Endodermal cell (in vitro differentiated cells): Measurements from ENCODE around the gene PRPSAP2. TPM values are rescaled to one million over a fixed set of nuclear protein-coding genes. Genes with fewer than 3 reads are reported as not detected.

Experiments used
- DNase-seq: peaks from one replicate; pipeline ENCODE4 v3.0.0-alpha.2; 2017
- H3K27ac ChIP-seq: 2 replicates; pipeline ENCODE4 v1.5.1; 2013; ENCODE audit warnings: mild to moderate bottlenecking, low read depth, low read length, moderate library complexity
- H3K27me3 ChIP-seq: 2 replicates; pipeline ENCODE4 v1.6.1; 2013; ENCODE audit warnings: mild to moderate bottlenecking, low read length, moderate library complexity; ENCODE audit not compliant: insufficient read depth, control insufficient read depth, poor library complexity, severe bottlenecking
- H3K36me3 ChIP-seq: 2 replicates; pipeline ENCODE4 v1.7.0; 2013; ENCODE audit warnings: mild to moderate bottlenecking, low read length, moderate library complexity; ENCODE audit not compliant: control insufficient read depth, insufficient read depth
- H3K4me1 ChIP-seq: one replicate; pipeline ENCODE4 v1.7.0; 2013; ENCODE audit warnings: low read length; ENCODE audit not compliant: control insufficient read depth, insufficient read depth
- H3K4me3 ChIP-seq: 2 replicates; pipeline ENCODE4 v1.5.1; 2013; ENCODE audit warnings: mild to moderate bottlenecking, low read length, moderate library complexity
- H3K9ac ChIP-seq: 2 replicates; pipeline ENCODE4 v1.6.1; 2013; ENCODE audit warnings: mild to moderate bottlenecking, low read length, moderate library complexity; ENCODE audit not compliant: poor library complexity, severe bottlenecking; ENCODE audit errors: extremely low read depth
- H3K9me3 ChIP-seq: 2 replicates; pipeline ENCODE4 v1.6.1; 2013; ENCODE audit warnings: mild to moderate bottlenecking, low read length, moderate library complexity; ENCODE audit not compliant: control insufficient read depth
- H3K27ac Mint-ChIP-seq: 2 replicates; pipeline ENCODE4 v1.8.0; 2020; ENCODE audit warnings: mixed read lengths
- H3K27me3 Mint-ChIP-seq: 2 replicates; pipeline ENCODE4 v1.8.0; 2021; ENCODE audit warnings: mild to moderate bottlenecking, mixed read lengths; ENCODE audit not compliant: insufficient read depth
- H3K36me3 Mint-ChIP-seq: 2 replicates; pipeline ENCODE4 v1.8.0; 2020; ENCODE audit warnings: low read depth, mixed read lengths
- H3K4me1 Mint-ChIP-seq: 2 replicates; pipeline ENCODE4 v1.8.0; 2020; ENCODE audit warnings: mixed read lengths
- H3K4me3 Mint-ChIP-seq: 2 replicates; pipeline ENCODE4 v1.8.0; 2020; ENCODE audit warnings: mild to moderate bottlenecking, moderate library complexity, mixed read lengths
- H3K9me3 Mint-ChIP-seq: 2 replicates; pipeline ENCODE4 v1.8.0; 2020; ENCODE audit warnings: mild to moderate bottlenecking, mixed read lengths
- CTCF ChIP-seq: fragments of 200-600 bp; sonication (generic); conservative IDR thresholded peaks from 2 replicates; pipeline ENCODE4 v1.5.0; 2021; ENCODE audit warnings: antibody characterized with exemption, mild to moderate bottlenecking
- WGBS, 2 experiments: methylation state at CpG; one replicate each; pipeline versions ENCODE4 v1.1.5 to v1.1.7; 2013; ENCODE audit warnings: missing lambda C conversion rate in 2 of 2, mixed read lengths in 1 of 2; ENCODE audit not compliant: insufficient coverage in 1 of 2, insufficient read length in 1 of 2; 5-methylcytosine and 5-hydroxymethylcytosine counted together
- total RNA-seq, 2 donors: library from RNA; stranded (reverse); fragmentation: NEBNext Ultra II Directional in 1 of 2; extraction: Animal tissue kit (Norgen Biotek cat#: 25700) in 1 of 2; gene quantifications; 2 replicates in 1 of 2; 3 replicates in 1 of 2; pipeline ENCODE4 v1.2.1, GENCODE V29; 2021

PRPSAP2 gene
- total RNA-seq, 2 donors from 2014 or later, result 51.3 to 57.6 TPM

DNA sequence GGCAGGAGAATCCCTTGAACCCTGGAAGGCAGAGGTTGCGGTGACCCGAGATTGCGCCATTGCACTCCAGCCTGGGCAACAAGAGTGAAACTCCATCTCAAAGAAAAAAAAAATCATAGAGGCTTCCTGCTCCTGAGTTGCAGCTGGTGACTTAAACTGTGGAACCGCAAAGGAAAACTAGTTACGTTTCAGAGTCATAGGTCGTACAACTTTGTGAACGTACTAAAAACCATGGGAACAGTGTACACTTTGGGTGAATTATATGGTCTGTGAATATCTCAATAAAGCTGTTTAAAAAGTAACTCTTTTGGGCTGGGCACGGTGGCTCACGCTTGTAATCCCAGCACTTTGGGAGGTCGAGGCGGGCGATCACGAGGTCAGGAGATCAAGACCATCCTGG is 117.7 kb downstream of the PRPSAP2 start:
- Histone ChIP-seq H3K9me3 (no peaks in the 10 kb centered on the region), H3K4me3 (no peak overlapping the region), H3K9ac (no peak overlapping the region), H3K27me3 (no peaks in the 10 kb centered on the region), H3K27ac (no peak overlapping the region), H3K4me1 (no peaks in the 10 kb centered on the region), H3K36me3 (peaks cover 31% of the 10 kb centered on the region)
- no peaks in the 10 kb centered on the region for H3K4me1 Mint-ChIP-seq
- H3K27ac Mint-ChIP-seq, result no peak overlapping the region
- no peak for TF ChIP-seq CTCF
- H3K27me3 Mint-ChIP-seq, result no peaks in the 10 kb centered on the region
- no peak overlapping the region for H3K4me3 Mint-ChIP-seq
- H3K36me3 Mint-ChIP-seq, result peaks cover 48% of the 10 kb centered on the region
- DNase-seq, result no peak
- H3K9me3 Mint-ChIP-seq, result no peaks in the 10 kb centered on the region
- 96 to 98% methylated on average over 13 of the region's 13 CpGs for WGBS, 2 experiments

DNA sequence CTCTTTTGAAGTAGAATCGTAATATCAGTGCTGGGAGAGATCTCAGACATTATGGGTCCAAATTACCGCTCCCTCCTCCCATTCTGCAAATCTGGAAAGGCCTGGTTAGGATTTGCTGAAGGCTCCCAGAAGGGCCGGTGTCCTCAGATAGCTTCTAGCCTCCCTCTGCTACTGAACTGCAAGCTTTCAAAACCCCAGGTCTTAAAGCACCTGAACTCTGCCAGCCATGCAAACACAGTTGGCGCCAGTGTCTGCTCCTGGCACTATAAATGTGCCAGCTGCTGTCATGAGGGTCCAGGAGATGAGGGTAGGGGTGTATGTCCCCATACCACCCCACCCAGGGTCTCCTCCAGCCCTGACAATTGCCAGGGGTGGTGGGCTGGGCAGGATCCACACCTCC is 118.3 kb downstream of the PRPSAP2 start:
- Mint-ChIP-seq H3K9me3 (no peaks in the 10 kb centered on the region), H3K36me3 (peaks cover 48% of the 10 kb centered on the region)

DNA sequence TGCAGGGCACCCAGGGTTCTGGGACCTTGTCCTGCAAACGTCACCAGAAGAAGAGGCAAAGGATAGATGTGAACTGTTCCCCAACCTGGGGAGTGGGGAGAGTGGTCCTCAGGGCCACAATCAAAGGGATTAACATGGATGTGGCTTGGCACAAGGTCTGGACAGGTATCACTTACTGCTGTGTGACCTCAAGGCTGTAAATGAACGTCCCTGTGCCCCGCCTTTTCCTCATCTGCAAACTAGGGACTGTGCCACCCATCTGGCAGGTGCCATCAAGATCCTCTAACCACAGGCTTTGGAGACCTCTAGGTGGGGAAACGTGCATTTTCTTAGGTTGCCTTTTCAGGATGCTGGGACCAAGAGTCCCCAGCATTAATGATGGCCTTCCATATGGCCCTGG is 119.1 kb downstream of the PRPSAP2 start:
- WGBS, 2 experiments, result 90 to 93% methylated on average over 2 to 4 of the region's 4 CpGs
- H3K27ac ChIP-seq, result no peak overlapping the region
- H3K36me3 ChIP-seq, result peaks cover 31% of the 10 kb centered on the region
- no peak for TF ChIP-seq CTCF
- Mint-ChIP-seq H3K4me1 (peaks cover 7% of the 10 kb centered on the region), H3K4me3 (no peak overlapping the region), H3K27ac (no peak overlapping the region), H3K36me3 (peaks cover 46% of the 10 kb centered on the region), H3K9me3 (no peaks in the 10 kb centered on the region), H3K27me3 (no peaks in the 10 kb centered on the region)
- H3K27me3 ChIP-seq, result no peaks in the 10 kb centered on the region
- H3K9me3 ChIP-seq, result no peaks in the 10 kb centered on the region
- H3K4me3 ChIP-seq, result no peak overlapping the region
- DNase-seq, result no peak
- H3K9ac ChIP-seq, result no peak overlapping the region
- peaks cover 7% of the 10 kb centered on the region for H3K4me1 ChIP-seq

More for the DNA sequence above, 118.3 kb downstream of the PRPSAP2 start:
- H3K9ac ChIP-seq, result no peak overlapping the region
- Mint-ChIP-seq H3K4me3 (no peak overlapping the region), H3K27ac (no peak overlapping the region), H3K4me1 (peaks cover 3% of the 10 kb centered on the region), H3K27me3 (no peaks in the 10 kb centered on the region)
- no peaks in the 10 kb centered on the region for H3K27me3 ChIP-seq
- no peak for TF ChIP-seq CTCF
- no peaks in the 10 kb centered on the region for H3K9me3 ChIP-seq
- no peak for DNase-seq
- peaks cover under 1% of the 10 kb centered on the region for H3K4me1 ChIP-seq
- 85 to 100% methylated on average over 2 to 4 of the region's 4 CpGs for WGBS, 2 experiments
- H3K27ac ChIP-seq, result no peak overlapping the region
- H3K36me3 ChIP-seq, result peaks cover 31% of the 10 kb centered on the region
- no peak overlapping the region for H3K4me3 ChIP-seq
